Left lung (tissue), 10 donors: ENCODE results near the gene PAK6. TPM values are rescaled to one million over a fixed set of nuclear protein-coding genes. Genes with fewer than 3 reads are reported as not detected.

ENCODE experiments used
- ATAC-seq: fragments of 200-7000 bp; cut with Tn5 transposase; one replicate; pipeline ENCODE4 v1.9.1; 2020; ENCODE audit warnings: moderate library complexity
- DNase-seq, 4 donors: peaks; one replicate each; pipeline ENCODE4 v3.0.0-alpha.2; 2013 to 2020
- H3K27ac ChIP-seq, 2 donors: fragments of 200-600 bp; sonication (generic) in 1 of 2; one replicate each; pipeline versions ENCODE4 v1.5.0 to v1.8.0; 2020 to 2021
- H3K27me3 ChIP-seq, 2 donors: fragments of 200-600 bp; sonication (generic) in 1 of 2; one replicate each; pipeline versions ENCODE4 v1.5.0 to v1.8.0; 2020 to 2021
- H3K36me3 ChIP-seq, 2 donors: fragments of 200-600 bp; sonication (generic) in 1 of 2; one replicate each; pipeline versions ENCODE4 v1.5.0 to v1.8.0; 2020 to 2021
- H3K4me1 ChIP-seq, 2 donors: fragments of 200-600 bp; one replicate each; pipeline ENCODE4 v1.8.0; 2021
- H3K4me3 ChIP-seq, 2 donors: fragments of 200-600 bp; sonication (generic) in 1 of 2; one replicate each; pipeline versions ENCODE4 v1.5.0 to v1.8.0; 2020 to 2021; ENCODE audit warnings: mild to moderate bottlenecking in 1 of 2
- H3K9me3 ChIP-seq, 2 donors: fragments of 200-600 bp; sonication (generic) in 1 of 2; one replicate each; pipeline versions ENCODE4 v1.5.0 to v1.8.0; 2020 to 2021
- CTCF ChIP-seq, 2 donors: fragments of 200-600 bp; sonication (generic) in 1 of 2; IDR thresholded peaks; one replicate each; pipeline versions ENCODE4 v1.5.0 to v1.8.0; 2021; ENCODE audit warnings: antibody characterized with exemption in 2 of 2
- intact Hi-C, 2 donors: fragments of 100-400 bp; cut with DNase I; formaldehyde crosslinking; loops; one replicate each; pipeline versions ENCODE4 v1.11.2 to v1.14.2; 2022
- polyA plus RNA-seq, 6 donors: library from polyadenylated mRNA; unstranded; fragments of 120-200 nt; gene quantifications; one replicate each; pipeline ENCODE4 v1.2.1, GENCODE V29; 2013; ENCODE audit not compliant: insufficient read length in 6 of 6
- total RNA-seq, 2 donors: library from RNA; stranded (reverse); fragmentation: NEBNext Ultra II Directional; extraction: Animal tissue kit (Norgen Biotek cat#: 25700); gene quantifications; one replicate each; pipeline ENCODE4 v1.2.1, GENCODE V29; 2021
- donor health status: DM: no; HTN: yes; CAD: no.
- donor health status: DM: no; HTN: no; CAD: no.

Gene PAK6
- total and polyA plus RNA-seq, 8 donors: 5.3 to 14.6 (median 8.1) TPM

GRCh38 chr15:40234783-40235182 lies 4.1 kb upstream of the PAK6 start:
- peak; percentile 3 for ATAC-seq
- no peaks in the 10 kb centered on the region for H3K9me3 ChIP-seq
- H3K4me3 ChIP-seq: no peak overlapping the region
- H3K36me3 ChIP-seq: no peaks in the 10 kb centered on the region
- no peak for TF ChIP-seq CTCF (IDR thresholded peaks at IDR 0.05)
- H3K4me1 ChIP-seq: peaks cover 0 to 37% of the 10 kb centered on the region in 2 donors
- H3K27me3 ChIP-seq: peaks cover 0 to 21% of the 10 kb centered on the region in 2 donors
- intact Hi-C loops: no loop called here
- H3K27ac ChIP-seq: peak overlapping the region in 1 of 2 donors; percentile 60
- DNase-seq: no peak

GRCh38 chr15:40235201-40235885 lies 3.5 kb upstream of the PAK6 start:
- Histone ChIP-seq H3K27me3 (peaks cover 0 to 27% of the 10 kb centered on the region in 2 donors), H3K4me1 (peaks cover 0 to 37% of the 10 kb centered on the region in 2 donors), H3K27ac (peak overlapping the region in 1 of 2 donors; percentile 60), H3K36me3 (no peaks in the 10 kb centered on the region), H3K9me3 (no peaks in the 10 kb centered on the region), H3K4me3 (no peak overlapping the region)
- no peak for DNase-seq
- intact Hi-C loops: no loop called here
- TF ChIP-seq CTCF (IDR thresholded peaks at IDR 0.05): no peak
- no peak for ATAC-seq

- no peak for ATAC-seq
- no peak overlapping the region for H3K27ac ChIP-seq
- H3K4me1 ChIP-seq: peaks cover 0 to 26% of the 10 kb centered on the region in 2 donors
- H3K9me3 ChIP-seq: no peaks in the 10 kb centered on the region
- DNase-seq: no peak
- TF ChIP-seq CTCF (IDR thresholded peaks at IDR 0.05): no peak
- peak overlapping the region; percentile 2 to 5 for H3K4me3 ChIP-seq
- H3K27me3 ChIP-seq: peaks cover 0 to 33% of the 10 kb centered on the region in 2 donors
- H3K36me3 ChIP-seq: no peaks in the 10 kb centered on the region
- intact Hi-C loops: no loop called here
Observed at GRCh38 chr15:40239404-40239692, 485 bp downstream of the PAK6 start.

GRCh38 chr15:40239693-40240618 lies 1.1 kb downstream of the PAK6 start:
- ATAC-seq: no peak
- intact Hi-C loops: no loop called here
- no peaks in the 10 kb centered on the region for H3K9me3 ChIP-seq

More at GRCh38 chr15:40239693-40240618, 1.1 kb downstream of the PAK6 start:
- Histone ChIP-seq H3K4me1 (peaks cover 0 to 20% of the 10 kb centered on the region in 2 donors), H3K36me3 (no peaks in the 10 kb centered on the region), H3K27me3 (peaks cover 0 to 33% of the 10 kb centered on the region in 2 donors), H3K27ac (no peak overlapping the region), H3K4me3 (no peak overlapping the region)
- TF ChIP-seq CTCF (IDR thresholded peaks at IDR 0.05): no peak
- no peak for DNase-seq
